HEK293 (cell line): ENCODE results near the gene MYLK4.

Experiments used
- ATF2 ChIP-seq: fragments of 450-650 bp; formaldehyde crosslinking; IDR thresholded peaks from 2 replicates; pipeline ENCODE4 v1.5.1; 2016; ENCODE audit warnings: missing biosample characterization, missing genetic modification characterization, low read depth
- BCL11B ChIP-seq: fragments of 450-650 bp; formaldehyde crosslinking; IDR thresholded peaks from 2 replicates; pipeline ENCODE4 v1.5.1; 2016; ENCODE audit warnings: low read depth, missing biosample characterization, missing genetic modification characterization
- FEZF1 ChIP-seq: fragments of 450-650 bp; formaldehyde crosslinking; IDR thresholded peaks from 2 replicates; pipeline ENCODE4 v1.5.1; 2016; ENCODE audit warnings: missing biosample characterization, missing genetic modification characterization
- IKZF3 ChIP-seq: fragments of 450-650 bp; IDR thresholded peaks from 2 replicates; pipeline ENCODE4 v1.5.0; 2018; ENCODE audit warnings: missing biosample characterization, mild to moderate bottlenecking, missing genetic modification characterization, moderate library complexity
- OSR2 ChIP-seq: fragments of 450-650 bp; formaldehyde crosslinking; IDR thresholded peaks from 2 replicates; pipeline ENCODE4 v1.5.1; 2016; ENCODE audit warnings: missing biosample characterization, missing genetic modification characterization
- PRDM10 ChIP-seq: fragments of 450-650 bp; formaldehyde crosslinking; IDR thresholded peaks from 2 replicates; pipeline ENCODE4 v1.5.1; 2016; ENCODE audit warnings: missing biosample characterization, missing genetic modification characterization
- TSHZ1 ChIP-seq: fragments of 450-650 bp; formaldehyde crosslinking; IDR thresholded peaks from 2 replicates; pipeline ENCODE4 v1.5.1; 2016; ENCODE audit warnings: missing biosample characterization, missing genetic modification characterization, borderline replicate concordance
- WT1 ChIP-seq: fragments of 450-650 bp; formaldehyde crosslinking; IDR thresholded peaks from 2 replicates; pipeline ENCODE4 v1.5.1; 2016; ENCODE audit warnings: missing biosample characterization, missing genetic modification characterization
- ZBTB17 ChIP-seq: fragments of 450-650 bp; formaldehyde crosslinking; IDR thresholded peaks from 2 replicates; pipeline ENCODE4 v1.5.1; 2016; ENCODE audit warnings: missing biosample characterization, missing genetic modification characterization
- ZNF140 ChIP-seq: fragments of 450-650 bp; formaldehyde crosslinking; IDR thresholded peaks from 2 replicates; pipeline ENCODE4 v1.5.1; 2016; ENCODE audit warnings: missing biosample characterization, missing genetic modification characterization
- ZNF148 ChIP-seq: fragments of 450-650 bp; formaldehyde crosslinking; IDR thresholded peaks from 2 replicates; pipeline ENCODE4 v1.5.0; 2017; ENCODE audit warnings: missing biosample characterization, missing genetic modification characterization, borderline replicate concordance
- ZNF155 ChIP-seq: fragments of 450-650 bp; formaldehyde crosslinking; IDR thresholded peaks from 2 replicates; pipeline ENCODE4 v1.5.1; 2016; ENCODE audit warnings: missing biosample characterization, missing genetic modification characterization
- ZNF16 ChIP-seq: fragments of 450-650 bp; formaldehyde crosslinking; IDR thresholded peaks from 2 replicates; pipeline ENCODE4 v1.5.1; 2016; ENCODE audit warnings: low read depth, missing biosample characterization, missing genetic modification characterization
- ZNF19 ChIP-seq: fragments of 450-650 bp; formaldehyde crosslinking; IDR thresholded peaks from 2 replicates; pipeline ENCODE4; 2016; ENCODE audit warnings: missing biosample characterization, missing genetic modification characterization, low read depth
- ZNF221 ChIP-seq: fragments of 450-650 bp; formaldehyde crosslinking; IDR thresholded peaks from 2 replicates; pipeline ENCODE4 v1.5.1; 2017; ENCODE audit warnings: missing biosample characterization, missing genetic modification characterization, borderline replicate concordance
- ZNF239 ChIP-seq: fragments of 450-650 bp; formaldehyde crosslinking; IDR thresholded peaks from 2 replicates; pipeline ENCODE4 v1.5.1; 2016; ENCODE audit warnings: missing biosample characterization, missing genetic modification characterization
- ZNF248 ChIP-seq: fragments of 450-650 bp; formaldehyde crosslinking; IDR thresholded peaks from 2 replicates; pipeline ENCODE4 v1.5.1; 2017; ENCODE audit warnings: missing biosample characterization, missing genetic modification characterization
- ZNF391 ChIP-seq: fragments of 450-650 bp; formaldehyde crosslinking; IDR thresholded peaks from 2 replicates; pipeline ENCODE4 v1.5.1; 2016; ENCODE audit warnings: low read depth, missing biosample characterization, missing genetic modification characterization, borderline replicate concordance
- ZNF404 ChIP-seq: fragments of 450-650 bp; formaldehyde crosslinking; IDR thresholded peaks from 2 replicates; pipeline ENCODE4 v1.5.1; 2017; ENCODE audit warnings: missing biosample characterization, missing genetic modification characterization
- ZNF433 ChIP-seq: fragments of 450-650 bp; formaldehyde crosslinking; IDR thresholded peaks from 2 replicates; pipeline ENCODE4 v1.5.1; 2016; ENCODE audit warnings: missing biosample characterization, missing genetic modification characterization, low read depth
- ZNF488 ChIP-seq: fragments of 450-650 bp; formaldehyde crosslinking; IDR thresholded peaks from 2 replicates; pipeline ENCODE4 v1.5.1; 2016; ENCODE audit warnings: missing biosample characterization, missing genetic modification characterization
- ZNF530 ChIP-seq: fragments of 450-650 bp; formaldehyde crosslinking; IDR thresholded peaks from 2 replicates; pipeline ENCODE4 v1.5.1; 2016; ENCODE audit warnings: low read depth, missing biosample characterization, missing genetic modification characterization
- ZNF626 ChIP-seq: fragments of 450-650 bp; sonication (Bioruptor Pico); formaldehyde crosslinking; IDR thresholded peaks from 2 replicates; pipeline ENCODE4 v1.5.1; 2018; ENCODE audit warnings: missing biosample characterization, missing genetic modification characterization, inconsistent platforms
- ZNF704 ChIP-seq: fragments of 450-650 bp; formaldehyde crosslinking; IDR thresholded peaks from 2 replicates; pipeline ENCODE4 v1.5.1; 2016; ENCODE audit warnings: missing biosample characterization, missing genetic modification characterization
- ZNF792 ChIP-seq: fragments of 450-650 bp; formaldehyde crosslinking; IDR thresholded peaks from 2 replicates; pipeline ENCODE4 v1.5.1; 2016; ENCODE audit warnings: missing biosample characterization, missing genetic modification characterization
- ZNF837 ChIP-seq: fragments of 450-650 bp; formaldehyde crosslinking; IDR thresholded peaks from 2 replicates; pipeline ENCODE4 v1.5.1; 2016; ENCODE audit warnings: missing biosample characterization, missing genetic modification characterization

The MYLK4 gene

GRCh38 chr6:2765896-2766766, 15.4 kb upstream of the MYLK4 start (continued):
- TF ChIP-seq BCL11B (tag by site-specific recombination): no peak
- no peak for TF ChIP-seq ZNF221 (tag by site-specific recombination)
- TF ChIP-seq PRDM10 (tag by site-specific recombination): peak; percentile 34; the same call in 1 of the 2 replicates
- TF ChIP-seq ATF2 (tag by site-specific recombination): no peak
- TF ChIP-seq ZNF248 (tag by site-specific recombination): no peak
- no peak for TF ChIP-seq ZNF433 (tag by site-specific recombination)
- no peak for TF ChIP-seq ZNF792 (tag by site-specific recombination)
- no peak for TF ChIP-seq TSHZ1 (tag by site-specific recombination)
- no peak for TF ChIP-seq ZNF530
- TF ChIP-seq ZBTB17 (tag by site-specific recombination): peak; percentile 66
- no peak for TF ChIP-seq ZNF148 (tag by site-specific recombination)
- no peak for TF ChIP-seq ZNF19 (tag by site-specific recombination)
- TF ChIP-seq WT1: no peak
- TF ChIP-seq ZNF140: no peak
- TF ChIP-seq IKZF3 (tag by site-specific recombination): no peak
- TF ChIP-seq ZNF155 (tag by site-specific recombination): no peak
- TF ChIP-seq ZNF16 (tag by site-specific recombination): no peak
- TF ChIP-seq OSR2 (tag by site-specific recombination): no peak
- no peak for TF ChIP-seq ZNF391 (tag by site-specific recombination)
- TF ChIP-seq FEZF1: no peak
- TF ChIP-seq ZNF239 (tag by site-specific recombination): no peak
- TF ChIP-seq ZNF626: no peak
- TF ChIP-seq ZNF404 (tag by site-specific recombination): no peak
- no peak for TF ChIP-seq ZNF837 (tag by site-specific recombination)
- TF ChIP-seq ZNF704 (tag by site-specific recombination): no peak
- TF ChIP-seq ZNF488: no peak
